ENCODE results near the gene CD101. TPM values are rescaled to one million over a fixed set of nuclear protein-coding genes. Genes with fewer than 3 reads are reported as not detected.

The CD101 gene
- total RNA-seq, 2 experiments from 2014 or later, result 1.4 TPM; not detected in 1

DNA sequence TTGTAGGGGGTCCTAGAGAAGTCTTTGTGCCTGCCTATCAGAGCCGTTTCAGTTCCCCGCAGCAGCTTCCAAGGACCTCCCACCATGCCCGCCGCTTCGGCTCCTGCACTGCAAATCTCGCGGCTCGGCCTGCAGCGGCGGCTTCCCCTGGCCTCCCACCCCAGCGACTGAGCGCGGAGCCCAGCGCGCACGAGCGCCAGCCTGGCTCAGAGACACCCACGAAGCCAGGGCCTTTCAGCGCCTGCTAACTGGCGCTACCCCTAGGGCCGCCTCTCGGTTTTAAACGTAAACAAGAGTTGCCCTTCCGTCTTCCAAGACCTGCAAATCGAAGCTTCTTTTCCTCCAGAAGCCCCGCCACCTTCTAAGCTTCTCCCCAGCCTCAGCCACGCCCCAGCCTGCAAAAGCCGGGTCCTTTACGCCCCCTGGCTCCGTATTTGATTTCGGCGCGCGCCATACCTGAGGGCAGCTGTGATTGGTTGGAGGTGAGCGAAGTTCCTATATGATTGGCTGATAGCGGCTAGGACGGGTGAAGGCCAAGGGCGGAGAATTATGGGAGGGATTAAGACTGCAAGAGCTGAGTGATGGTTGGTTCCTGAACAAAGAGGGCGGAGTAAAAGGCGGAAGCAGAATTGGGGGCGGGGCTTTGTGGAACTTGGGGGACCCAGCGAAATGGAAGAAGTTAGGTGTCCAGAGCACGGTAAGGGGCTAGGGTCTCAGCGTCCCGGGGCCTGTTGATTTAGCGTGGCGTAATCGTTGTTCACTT lies 58.3 kb downstream of the CD101 start, which contains the start of gene TTF2:
Gene TTF2 (plus strand): TSS at position 649 of the 763 bp plus-strand sequence. CDS start 21 bp downstream, at position 670.
- Mint-ChIP-seq H3K27ac (no peak within 1 kb of the TSS), H3K9me3 (ENCODE audit: low read depth) (no peaks in the 10 kb centered on the region), H3K36me3 (peaks cover 37% of the 10 kb centered on the region), H3K27me3 (no peaks in the 10 kb centered on the region), H3K4me1 (peaks cover 55% of the 10 kb centered on the region), H3K4me3 (no peak within 1 kb of the TSS)
- peak; percentile 91 for ATAC-seq
- peak; percentile 99 for DNase-seq
- CTCF ChIA-PET, result interaction anchor here (0.6 to 5.9 kb wide), 21 partner anchors 8 to 922 kb away, joined by 3 to 55 read pairs (median 5); partner anchors contain the start of gene CD58

DNA sequence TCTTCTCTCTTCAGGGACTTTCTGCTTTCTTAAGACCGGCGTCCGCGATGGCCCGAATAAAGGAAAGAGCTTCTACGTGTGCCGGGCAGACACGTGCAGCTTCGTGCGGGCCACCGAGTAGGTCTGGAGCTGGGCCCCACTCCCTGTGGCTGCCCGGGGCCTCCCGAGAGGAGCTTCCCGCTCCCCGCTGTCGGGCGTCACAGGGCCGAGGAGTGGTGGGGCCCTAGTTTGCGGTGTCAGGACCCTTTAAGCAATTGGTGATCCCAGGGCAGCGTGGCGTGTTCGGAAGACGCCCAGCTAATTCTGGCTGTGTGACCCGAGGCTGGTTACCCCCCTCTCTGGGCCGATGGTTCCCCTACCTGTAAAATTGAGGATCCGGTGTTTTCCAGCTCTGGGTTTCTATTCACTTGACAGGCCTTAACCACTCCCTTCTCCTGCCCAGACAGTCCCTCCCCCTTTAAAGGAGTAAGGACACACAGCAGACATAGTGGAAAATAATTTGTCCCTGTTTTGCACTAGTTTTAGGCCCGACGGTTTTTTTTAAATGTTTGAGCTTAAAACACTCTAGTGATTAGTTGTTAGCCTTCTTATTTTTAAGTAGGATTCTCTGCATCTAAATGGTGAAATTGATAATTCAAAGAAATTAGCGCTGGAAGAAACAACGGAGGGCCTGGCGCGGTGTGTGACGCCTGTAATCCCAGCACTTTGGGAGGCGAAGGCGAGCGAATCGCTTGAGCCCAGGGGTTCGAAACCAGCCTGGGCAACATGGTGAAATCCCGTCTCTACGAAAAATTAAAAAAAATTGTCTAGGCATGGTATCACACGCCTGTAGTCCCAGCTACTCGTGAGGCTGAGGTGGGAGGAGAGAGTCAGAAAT lies 59.1 kb downstream of the CD101 start:
- H3K36me3 Mint-ChIP-seq, result peaks cover 40% of the 10 kb centered on the region
- H3K4me3 Mint-ChIP-seq, result no peak overlapping the region
- DNase-seq (peak; percentile 62), ATAC-seq (peak; percentile 3)
- H3K9me3 Mint-ChIP-seq (ENCODE audit: low read depth), result no peaks in the 10 kb centered on the region
- H3K4me1 Mint-ChIP-seq, result peaks cover 51% of the 10 kb centered on the region
- CTCF ChIA-PET, result interaction anchor here (0.6 to 5.9 kb wide), 20 partner anchors 9 to 670 kb away, joined by 3 to 55 read pairs (median 5); partner anchors contain the start of gene CD58
- no peaks in the 10 kb centered on the region for H3K27me3 Mint-ChIP-seq
- H3K27ac Mint-ChIP-seq, result no peak overlapping the region

DNA sequence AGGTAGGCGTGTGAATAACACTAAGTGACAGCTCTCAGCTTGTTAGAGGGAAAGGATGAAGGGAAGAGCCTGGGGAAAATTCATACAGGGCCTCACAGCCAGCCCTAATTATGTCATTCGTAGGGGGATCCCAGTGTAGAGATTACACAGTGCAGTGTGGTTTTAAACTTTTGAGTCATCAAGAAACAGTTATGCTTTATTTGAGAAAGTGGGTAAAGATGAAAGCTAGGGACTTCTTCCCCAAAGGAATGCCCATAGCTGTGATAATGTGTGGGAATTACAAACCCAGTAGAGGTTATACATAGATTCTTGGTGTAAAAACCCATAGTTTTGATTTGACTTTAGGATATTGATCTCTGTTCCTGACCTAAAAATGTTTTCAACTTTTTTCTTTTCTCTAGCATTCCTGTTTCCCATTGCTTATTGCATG lies 60.4 kb downstream of the CD101 start:
- DNase-seq (no peak), ATAC-seq (no peak)
- H3K4me1 Mint-ChIP-seq, result peaks cover 51% of the 10 kb centered on the region
- H3K9me3 Mint-ChIP-seq (ENCODE audit: low read depth), result no peaks in the 10 kb centered on the region
- H3K27ac Mint-ChIP-seq, result peak overlapping the region; percentile 21
- H3K27me3 Mint-ChIP-seq, result no peaks in the 10 kb centered on the region
- peaks cover 46% of the 10 kb centered on the region for H3K36me3 Mint-ChIP-seq
- CTCF ChIA-PET, result interaction anchor here (0.8 to 1.3 kb wide), 3 partner anchors 10 to 45 kb away, joined by 3 to 4 read pairs (median 3); no protein-coding TSS in a partner anchor
- peak overlapping the region; percentile 30 for H3K4me3 Mint-ChIP-seq

GRCh38 chr1:117066367-117066766 lies 64.8 kb downstream of the CD101 start:
- ATAC-seq (no peak), DNase-seq (no peak)
- H3K27me3 Mint-ChIP-seq, result no peaks in the 10 kb centered on the region
- H3K36me3 Mint-ChIP-seq, result peaks cover 57% of the 10 kb centered on the region
- H3K4me1 Mint-ChIP-seq, result peaks cover 61% of the 10 kb centered on the region
- H3K27ac Mint-ChIP-seq, result no peak overlapping the region
- H3K4me3 Mint-ChIP-seq, result no peak overlapping the region
- no peaks in the 10 kb centered on the region for H3K9me3 Mint-ChIP-seq (ENCODE audit: low read depth)
- CTCF ChIA-PET, result interaction anchor here (0.9 to 3.3 kb wide), 6 partner anchors 62 to 691 kb away, joined by 3 to 16 read pairs (median 6); partner anchors contain the start of gene CD58

GRCh38 chr1:117067533-117068370 lies 66.2 kb downstream of the CD101 start:
- CTCF ChIA-PET, result interaction anchor here (0.7 to 2.1 kb wide), 11 partner anchors 10 to 690 kb away, joined by 3 to 14 read pairs (median 4); no protein-coding TSS in a partner anchor
- Mint-ChIP-seq H3K36me3 (peaks cover 52% of the 10 kb centered on the region), H3K9me3 (ENCODE audit: low read depth) (no peaks in the 10 kb centered on the region), H3K4me3 (no peak overlapping the region), H3K27me3 (no peaks in the 10 kb centered on the region), H3K4me1 (peaks cover 52% of the 10 kb centered on the region), H3K27ac (peak overlapping the region; percentile 20)
- ATAC-seq, result peak; percentile 69
- peak; percentile 58 for DNase-seq

- H3K36me3 Mint-ChIP-seq, result peaks cover 50% of the 10 kb centered on the region
- H3K9me3 Mint-ChIP-seq (ENCODE audit: low read depth), result no peaks in the 10 kb centered on the region
- ATAC-seq, result no peak
- H3K4me3 Mint-ChIP-seq, result no peak overlapping the region
- H3K4me1 Mint-ChIP-seq, result peaks cover 48% of the 10 kb centered on the region
- CTCF ChIA-PET, result interaction anchor here (1.2 to 2.1 kb wide), 5 partner anchors 9 to 216 kb away, joined by 4 to 14 read pairs (median 6); no protein-coding TSS in a partner anchor
- DNase-seq, result no peak
- no peak overlapping the region for H3K27ac Mint-ChIP-seq
- no peaks in the 10 kb centered on the region for H3K27me3 Mint-ChIP-seq
These were observed 67.0 kb downstream of the CD101 start for GRCh38 chr1:117068580-117068979.

GRCh38 chr1:117069220-117069844 lies 67.8 kb downstream of the CD101 start:
- no peaks in the 10 kb centered on the region for H3K9me3 Mint-ChIP-seq (ENCODE audit: low read depth)
- ATAC-seq, result no peak

GRCh38 chr1:117070124-117070523 lies 68.6 kb downstream of the CD101 start:
- Mint-ChIP-seq H3K9me3 (ENCODE audit: low read depth) (no peaks in the 10 kb centered on the region), H3K27ac (no peak overlapping the region), H3K4me3 (no peak overlapping the region), H3K27me3 (no peaks in the 10 kb centered on the region), H3K4me1 (peaks cover 47% of the 10 kb centered on the region), H3K36me3 (peaks cover 51% of the 10 kb centered on the region)
- no peak for DNase-seq
- peak; percentile 48 for ATAC-seq
- CTCF ChIA-PET, result interaction anchor here (0.6 to 3.1 kb wide), 5 partner anchors 10 to 826 kb away, joined by 3 to 14 read pairs (median 5); partner anchors contain the start of gene TTF2

More at GRCh38 chr1:117069220-117069844, 67.8 kb downstream of the CD101 start:
- peaks cover 47% of the 10 kb centered on the region for H3K36me3 Mint-ChIP-seq
- CTCF ChIA-PET, result interaction anchor here (0.6 to 3.1 kb wide), 7 partner anchors 9 to 827 kb away, joined by 3 to 14 read pairs (median 6); partner anchors contain the start of gene TTF2
- H3K4me1 Mint-ChIP-seq, result peaks cover 45% of the 10 kb centered on the region
- H3K4me3 Mint-ChIP-seq, result no peak overlapping the region
- H3K27me3 Mint-ChIP-seq, result no peaks in the 10 kb centered on the region
- DNase-seq, result no peak
- peak overlapping the region; percentile 2 for H3K27ac Mint-ChIP-seq

GRCh38 chr1:117076648-117077047 lies 75.1 kb downstream of the CD101 start:
- peaks cover 64% of the 10 kb centered on the region for H3K36me3 Mint-ChIP-seq
- no peak overlapping the region for H3K27ac Mint-ChIP-seq
- ATAC-seq (no peak), DNase-seq (no peak)
- CTCF ChIA-PET, result interaction anchor here (1.5 kb wide), 1 partner anchor 9 kb away, joined by 4 read pairs; no protein-coding TSS in a partner anchor
- H3K27me3 Mint-ChIP-seq, result no peaks in the 10 kb centered on the region
- no peaks in the 10 kb centered on the region for H3K9me3 Mint-ChIP-seq (ENCODE audit: low read depth)
- H3K4me3 Mint-ChIP-seq, result no peak overlapping the region
- H3K4me1 Mint-ChIP-seq, result peaks cover 28% of the 10 kb centered on the region

GRCh38 chr1:117077267-117077666 lies 75.7 kb downstream of the CD101 start:
- Mint-ChIP-seq H3K4me1 (peaks cover 25% of the 10 kb centered on the region), H3K27ac (no peak overlapping the region), H3K4me3 (no peak overlapping the region), H3K9me3 (ENCODE audit: low read depth) (no peaks in the 10 kb centered on the region), H3K27me3 (no peaks in the 10 kb centered on the region), H3K36me3 (peaks cover 61% of the 10 kb centered on the region)
- peak; percentile 83 for ATAC-seq
- DNase-seq, result peak; percentile 49
- CTCF ChIA-PET, result interaction anchor here (1.5 kb wide), 1 partner anchor 9 kb away, joined by 4 read pairs; no protein-coding TSS in a partner anchor

GRCh38 chr1:117079737-117080136 lies 78.2 kb downstream of the CD101 start:
- DNase-seq (no peak), ATAC-seq (no peak)
- no peaks in the 10 kb centered on the region for H3K27me3 Mint-ChIP-seq
- no peaks in the 10 kb centered on the region for H3K9me3 Mint-ChIP-seq (ENCODE audit: low read depth)
- no peak overlapping the region for H3K27ac Mint-ChIP-seq
- H3K36me3 Mint-ChIP-seq, result peaks cover 66% of the 10 kb centered on the region
- no peak overlapping the region for H3K4me3 Mint-ChIP-seq
- CTCF ChIA-PET, result no interaction called here
- peaks cover 22% of the 10 kb centered on the region for H3K4me1 Mint-ChIP-seq

- Mint-ChIP-seq H3K9me3 (ENCODE audit: low read depth) (no peaks in the 10 kb centered on the region), H3K27ac (no peak overlapping the region), H3K36me3 (peaks cover 46% of the 10 kb centered on the region), H3K4me1 (peaks cover 3% of the 10 kb centered on the region), H3K4me3 (no peak overlapping the region), H3K27me3 (no peaks in the 10 kb centered on the region)
- DNase-seq (no peak), ATAC-seq (no peak)
- CTCF ChIA-PET, result no interaction called here
These were observed 82.7 kb downstream of the CD101 start for GRCh38 chr1:117084231-117084630.

All from activated CD8-positive, alpha-beta memory T cell treated with anti-CD3 and anti-CD28 coated beads, Interleukin-2, amount 10 ng/mL, durations not matched to agents 7 days and 5 days (primary cell).